Heart left ventricle (tissue), 13 donors: ENCODE data around the gene ARPIN.

Source experiments
- CTCF ChIP-seq, 12 donors: fragments of 200-600 bp; sonication (generic) in 4 of 12; IDR thresholded peaks; one replicate each; pipeline versions ENCODE4 v1.5.0 to v1.8.0; 2018 to 2022; ENCODE audit warnings: antibody characterized with exemption in 12 of 12, mild to moderate bottlenecking in 5 of 12
- POLR2A ChIP-seq, 2 donors: fragments of 450-650 bp; IDR thresholded peaks; one replicate each; pipeline ENCODE4 v1.6.1; 2017; ENCODE audit warnings: antibody characterized with exemption in 2 of 2, mild to moderate bottlenecking in 2 of 2, moderate library complexity in 2 of 2
- donor health status: ischemic (EF 13 %, LVEDD 7.1; RV severe dilation, severe dysfunction).
- donor health status: DM: no; HTN: yes; CAD: no.
- donor health status: DM: no; HTN: no; CAD: no.
- donor health status: ischemic (EF 25% LVEDD 6.9; RV normal size, moderate dysfunction).
- donor health status: ischemic (EF 25% LVEDD 5.7; RV mildly dilated, moderate dysfunction).
- donor health status: ischemic (EF 35%, LVEDD 5.7; RV mildly dilated, moderate dysfunction).
- donor health status: nonischemic (EF 11% LVEDD 7.7; RV severe dilation, severe dysfunction).
- donor health status: DM: yes; HTN: yes; CAD: no.
- donor health status: PGD.
- donor health status: ischemic (EF 29% LVEDD 5.4; RV normal size, mild dysfunction).
- donor health status: nonischemic (EF 23%, LVEDD 6.1; RV moderate dilation, normal function).

- TF ChIP-seq CTCF (IDR thresholded peaks at IDR 0.05) (no peak), POLR2A (IDR thresholded peaks at IDR 0.05) (no peak)
These were observed 29.2 kb downstream of the ARPIN start for GRCh38 chr15:89883518-89883917.
